IMR-90 (cell line): Measurements from ENCODE around the gene WDR45B. TPM values are rescaled to one million over a fixed set of nuclear protein-coding genes. Genes with fewer than 3 reads are reported as not detected.

ENCODE experiments used
- ATAC-seq: fragments of 200-7000 bp; cut with Tn5 transposase; 2 replicates; pipeline ENCODE4 v1.9.1; 2020; ENCODE audit warnings: low read depth, mild to moderate bottlenecking, moderate library complexity
- BruUV-seq: library from RNA; stranded (reverse); fragments of 400-500 nt; replicated peaks from 2 replicates; lab custom pipeline; 2021; lab: Mats Ljungman, UMichigan
- CTCF ChIA-PET: fragments of 300-600 bp; formaldehyde crosslinking; extraction: SDS; loops from one replicate; lab custom pipeline; 2021; ENCODE audit warnings: antibody characterized with exemption; lab: Yijun Ruan, JAX
- POLR2A ChIA-PET: fragments of 300-600 bp; sonication (Branson Sonifier 250); formaldehyde crosslinking; loops from one replicate; lab custom pipeline; 2022; ENCODE audit warnings: antibody characterized with exemption; ENCODE audit not compliant: unreplicated experiment; lab: Charles Lee
- DNase-seq: peaks from one replicate; pipeline ENCODE4 v3.0.0; 2013
- H2AFZ ChIP-seq: replicated peaks from 2 replicates; pipeline ENCODE3; 2013; ENCODE audit warnings: low read length, mild to moderate bottlenecking; ENCODE audit not compliant: poor library complexity
- H2AK5ac ChIP-seq: 2 replicates; pipeline ENCODE4 v1.6.1; 2013; ENCODE audit warnings: low read depth, low read length, inconsistent platforms
- H2AK9ac ChIP-seq: replicated peaks from 2 replicates; pipeline ENCODE3; 2013; ENCODE audit warnings: mild to moderate bottlenecking, low read depth, low read length, moderate library complexity; ENCODE audit not compliant: poor library complexity
- H2BK120ac ChIP-seq: 2 replicates; pipeline ENCODE4 v1.6.1; 2013; ENCODE audit warnings: low read depth, low read length, inconsistent platforms
- H2BK15ac ChIP-seq: 3 replicates; pipeline ENCODE4 v1.6.1; 2013; ENCODE audit warnings: low read depth, low read length, inconsistent platforms
- H2BK20ac ChIP-seq: 2 replicates; pipeline ENCODE4 v1.6.1; 2013; ENCODE audit warnings: low read depth, mild to moderate bottlenecking, inconsistent platforms, low read length, moderate library complexity
- H2BK5ac ChIP-seq: 2 replicates; pipeline ENCODE4 v1.6.1; 2013; ENCODE audit warnings: mild to moderate bottlenecking, low read depth, low read length, inconsistent platforms; ENCODE audit not compliant: poor library complexity, severe bottlenecking
- H3K14ac ChIP-seq: replicated peaks from 2 replicates; pipeline ENCODE4 v1.6.1; 2013; ENCODE audit warnings: low read depth, low read length, inconsistent platforms
- H3K18ac ChIP-seq: 2 replicates; pipeline ENCODE4 v1.6.1; 2013; ENCODE audit warnings: low read depth, low read length, control low read depth
- H3K23ac ChIP-seq: 2 replicates; pipeline ENCODE4 v1.6.1; 2013; ENCODE audit warnings: low read depth, low read length, inconsistent platforms
- H3K27ac ChIP-seq: 2 replicates; pipeline ENCODE4 v1.5.1; 2013; ENCODE audit warnings: mild to moderate bottlenecking, control low read depth, low read length; ENCODE audit not compliant: insufficient read depth
- H3K27me3 ChIP-seq: 2 replicates; pipeline ENCODE4 v1.6.1; 2013; ENCODE audit warnings: low read length; ENCODE audit not compliant: control insufficient read depth, insufficient read depth
- H3K36me3 ChIP-seq: 2 replicates; pipeline ENCODE4 v1.6.1; 2013; ENCODE audit warnings: low read length, mixed read lengths; ENCODE audit not compliant: control insufficient read depth, insufficient read depth
- H3K4ac ChIP-seq: 2 replicates; pipeline ENCODE4 v1.6.1; 2013; ENCODE audit warnings: low read depth, low read length, inconsistent platforms
- H3K4me1 ChIP-seq: 2 replicates; pipeline ENCODE4 v1.6.1; 2013; ENCODE audit warnings: low read length, mixed read lengths; ENCODE audit not compliant: control insufficient read depth, insufficient read depth
- H3K4me2 ChIP-seq: 2 replicates; pipeline ENCODE4 v1.6.1; 2013; ENCODE audit warnings: low read depth, mild to moderate bottlenecking, control low read depth, low read length, moderate library complexity
- H3K4me3 ChIP-seq: 2 replicates; pipeline ENCODE4 v1.5.1; 2013; ENCODE audit warnings: low read depth, mild to moderate bottlenecking, control low read depth, low read length, moderate library complexity; ENCODE audit not compliant: insufficient read depth
- H3K56ac ChIP-seq: 2 replicates; pipeline ENCODE4 v1.6.1; 2013; ENCODE audit warnings: low read length, inconsistent platforms; ENCODE audit not compliant: insufficient read depth; ENCODE audit errors: extremely low read depth
- H3K79me1 ChIP-seq, 2 experiments: 2 replicates each; pipeline ENCODE4 v1.6.1; 2013; ENCODE audit warnings: low read length in 2 of 2, inconsistent platforms in 1 of 2, low read depth in 1 of 2
- H3K9ac ChIP-seq: 2 replicates; pipeline ENCODE4 v1.6.1; 2013; ENCODE audit warnings: low read depth, low read length, control low read depth
- H3K9me1 ChIP-seq: 2 replicates; pipeline ENCODE4 v1.6.1; 2013; ENCODE audit warnings: low read length, inconsistent platforms; ENCODE audit not compliant: insufficient read depth
- H3K9me3 ChIP-seq: 2 replicates; pipeline ENCODE4 v1.6.1; 2013; ENCODE audit warnings: low read length; ENCODE audit not compliant: control insufficient read depth, insufficient read depth
- H4K20me1 ChIP-seq: 2 replicates; pipeline ENCODE4 v1.6.1; 2013; ENCODE audit warnings: low read length, inconsistent platforms; ENCODE audit not compliant: insufficient read depth
- H4K5ac ChIP-seq: 2 replicates; pipeline ENCODE4 v1.6.1; 2013; ENCODE audit warnings: mild to moderate bottlenecking, low read depth, low read length, control low read depth
- H4K8ac ChIP-seq, 2 experiments: 2 replicates each; pipeline ENCODE4 v1.6.1; 2013; ENCODE audit warnings: low read depth in 2 of 2, low read length in 2 of 2, control low read depth in 1 of 2, inconsistent platforms in 1 of 2
- H4K91ac ChIP-seq: 2 replicates; pipeline ENCODE4 v1.6.1; 2013; ENCODE audit warnings: low read depth, low read length, inconsistent platforms; ENCODE audit not compliant: insufficient read depth
- BHLHE40 ChIP-seq: fragments of 150-350 bp; IDR thresholded peaks from 2 replicates; pipeline ENCODE4 v1.6.1; 2016; ENCODE audit warnings: mild to moderate bottlenecking, low read depth, low read length
- CEBPB ChIP-seq: IDR thresholded peaks from 2 replicates; pipeline ENCODE4 v1.6.1; 2012; ENCODE audit warnings: low read depth, low read length, improper control_type of control experiment
- CHD1 ChIP-seq: IDR thresholded peaks from 2 replicates; pipeline ENCODE4 v1.6.1; 2012; ENCODE audit warnings: low read depth, low read length, improper control_type of control experiment
- FOS ChIP-seq: fragments of 150-350 bp; IDR thresholded peaks from 2 replicates; pipeline ENCODE4 v1.6.1; 2016; ENCODE audit warnings: low read depth, low read length
- MAFK ChIP-seq: IDR thresholded peaks from 2 replicates; pipeline ENCODE4 v1.6.1; 2012; ENCODE audit warnings: low read depth, low read length, improper control_type of control experiment
- MAZ ChIP-seq: IDR thresholded peaks from 2 replicates; pipeline ENCODE4 v1.6.1; 2012; ENCODE audit warnings: low read depth, mild to moderate bottlenecking, low read length, improper control_type of control experiment, moderate library complexity, borderline replicate concordance
- MXI1 ChIP-seq: IDR thresholded peaks from 2 replicates; pipeline ENCODE4 v1.6.1; 2012; ENCODE audit warnings: low read depth, mild to moderate bottlenecking, low read length, moderate library complexity, borderline replicate concordance
- NFE2L2 ChIP-seq: fragments of 150-350 bp; IDR thresholded peaks from 2 replicates; pipeline ENCODE4 v1.6.1; 2016; ENCODE audit warnings: low read depth, mild to moderate bottlenecking, low read length
- RAD21 ChIP-seq: IDR thresholded peaks from 2 replicates; pipeline ENCODE4 v1.6.1; 2012; ENCODE audit warnings: low read length, improper control_type of control experiment
- RCOR1 ChIP-seq: IDR thresholded peaks from 2 replicates; pipeline ENCODE4 v1.6.1; 2012; ENCODE audit warnings: mild to moderate bottlenecking, low read length, improper control_type of control experiment; ENCODE audit not compliant: insufficient replicate concordance
- RFX5 ChIP-seq: IDR thresholded peaks from 2 replicates; pipeline ENCODE4 v1.8.0; 2012; ENCODE audit warnings: low read depth, mild to moderate bottlenecking, low read length, moderate library complexity
- SMC3 ChIP-seq: fragments of 150-350 bp; IDR thresholded peaks from 2 replicates; pipeline ENCODE4 v1.6.1; 2016; ENCODE audit warnings: low read depth, mild to moderate bottlenecking, antibody characterized with exemption, low read length, moderate library complexity
- WGBS, 2 experiments: methylation state at CpG; one replicate each; pipeline versions ENCODE4 v1.1.5 to v1.1.7; 2013; ENCODE audit warnings: missing lambda C conversion rate in 2 of 2; ENCODE audit not compliant: insufficient read length in 1 of 2; ENCODE audit errors: extremely low coverage in 2 of 2; 5-methylcytosine and 5-hydroxymethylcytosine counted together
- dilution Hi-C: fragments of 300-500 bp; cut with HindIII; formaldehyde crosslinking; loops from one replicate; pipeline ENCODE4 v1.14.3; 2018; ENCODE audit warnings: low sequenced_read_pairs; ENCODE audit not compliant: unreplicated experiment
- in situ Hi-C: fragments of 300-500 bp; cut with MboI; formaldehyde crosslinking; loops from 3 replicates; pipeline ENCODE4 v1.14.3; 2019; ENCODE audit warnings: low sequenced_read_pairs, inconsistent platforms, mixed read lengths
- intact Hi-C: fragments of 100-400 bp; cut with micrococcal nuclease; formaldehyde crosslinking; loops from 2 replicates; pipeline ENCODE4 v1.10.0; 2022
- polyA plus RNA-seq, 3 experiments: library from polyadenylated mRNA; depleted of rRNA; stranded (reverse); fragments of >200 nt; gene quantifications; 2 replicates each; pipeline ENCODE4 v1.2.3, GENCODE V29; 2012; ENCODE audit warnings: low replicate concordance in 1 of 3
- total RNA-seq: library from RNA; depleted of rRNA; stranded (reverse); fragments of >200 nt; gene quantifications from 2 replicates; pipeline ENCODE4 v1.2.3, GENCODE V29; 2012
- TF ChIP-seq, protein P1 (sequence below): fragments of 150-350 bp; IDR thresholded peaks from 2 replicates; pipeline ENCODE4 v1.6.1; 2016; ENCODE audit warnings: low read depth, mild to moderate bottlenecking, low read length, moderate library complexity, borderline replicate concordance

The WDR45B gene
- total and polyA plus RNA-seq, 2 of the 4 experiments (the other 2 are of a cell fraction) = 98.2 to 110 TPM

DNA sequence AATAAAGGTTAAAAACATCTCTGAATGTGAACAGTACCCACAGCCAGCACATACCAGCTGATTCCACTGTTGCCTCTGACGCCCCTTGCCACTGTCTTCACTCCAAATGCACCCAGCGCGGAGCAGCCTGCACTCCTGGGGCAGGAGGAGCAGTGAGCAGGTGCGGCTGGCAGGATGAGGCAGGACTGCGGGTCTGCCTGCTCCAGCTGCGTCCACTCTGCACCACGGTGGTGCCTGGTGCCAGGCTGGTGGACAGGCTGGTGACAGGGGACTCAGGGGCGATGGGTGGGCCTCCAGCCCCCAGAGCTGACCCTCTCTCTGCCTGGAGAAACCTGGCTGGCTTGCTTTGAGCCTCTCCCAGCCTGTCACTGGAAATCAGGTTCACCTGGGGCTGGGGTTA is 40.8 kb upstream of the WDR45B start:
- H4K5ac ChIP-seq = no peak overlapping the region
- H4K20me1 ChIP-seq = no peaks in the 10 kb centered on the region; the same call in 1 of the 2 replicates
- no peak overlapping the region for H3K18ac ChIP-seq
- H3K79me1 ChIP-seq = peaks cover 0 to under 1% of the 10 kb centered on the region in 2 experiments; a peak in 1 of 4 replicates
- ATAC-seq = no peak
- DNase-seq = no peak
- no peak overlapping the region for H3K4me2 ChIP-seq
- dilution Hi-C loops = no loop called here
- H3K4ac ChIP-seq = no peak overlapping the region
- H3K27ac ChIP-seq = no peak overlapping the region
- no peak overlapping the region for H4K91ac ChIP-seq
- no peak overlapping the region for H2BK120ac ChIP-seq
- H2BK20ac ChIP-seq = no peak overlapping the region
- H2AFZ ChIP-seq = no peak overlapping the region
- H3K4me1 ChIP-seq = no peaks in the 10 kb centered on the region
- no peak overlapping the region for H4K8ac ChIP-seq
- H2AK5ac ChIP-seq = no peak overlapping the region
- intact Hi-C loops = no loop called here
- no peak overlapping the region for H3K23ac ChIP-seq
- POLR2A ChIA-PET = no interaction called here
- H3K14ac ChIP-seq = no peak overlapping the region
- H3K4me3 ChIP-seq = no peak overlapping the region
- H3K9me3 ChIP-seq = no peaks in the 10 kb centered on the region; the same call in 1 of the 2 replicates
- H2BK15ac ChIP-seq = no peak overlapping the region
- no peak overlapping the region for H2AK9ac ChIP-seq
- CTCF ChIA-PET = no interaction called here
- in situ Hi-C loops = no loop called here
- H3K27me3 ChIP-seq = no peaks in the 10 kb centered on the region
- no peak for TF ChIP-seq NFE2L2
- no peak for TF ChIP-seq CHD1
- TF ChIP-seq RCOR1 = no peak
- no peak for TF ChIP-seq RFX5
- no peak for TF ChIP-seq BHLHE40
- no peak for TF ChIP-seq MXI1
- no peak for TF ChIP-seq MAZ
- TF ChIP-seq, protein P1, sequence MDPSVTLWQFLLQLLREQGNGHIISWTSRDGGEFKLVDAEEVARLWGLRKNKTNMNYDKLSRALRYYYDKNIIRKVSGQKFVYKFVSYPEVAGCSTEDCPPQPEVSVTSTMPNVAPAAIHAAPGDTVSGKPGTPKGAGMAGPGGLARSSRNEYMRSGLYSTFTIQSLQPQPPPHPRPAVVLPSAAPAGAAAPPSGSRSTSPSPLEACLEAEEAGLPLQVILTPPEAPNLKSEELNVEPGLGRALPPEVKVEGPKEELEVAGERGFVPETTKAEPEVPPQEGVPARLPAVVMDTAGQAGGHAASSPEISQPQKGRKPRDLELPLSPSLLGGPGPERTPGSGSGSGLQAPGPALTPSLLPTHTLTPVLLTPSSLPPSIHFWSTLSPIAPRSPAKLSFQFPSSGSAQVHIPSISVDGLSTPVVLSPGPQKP = no peak
- TF ChIP-seq MAFK = no peak
- TF ChIP-seq SMC3 = no peak
- no peak for TF ChIP-seq RAD21
- no peak for TF ChIP-seq CEBPB
- TF ChIP-seq FOS = no peak
- BruUV-seq = no TSS peak
- no peak overlapping the region for H3K56ac ChIP-seq
- no peak overlapping the region for H2BK5ac ChIP-seq
- no CpG with 5 or more reads among the region's 8 CpGs for WGBS, 2 experiments
- H3K9ac ChIP-seq = no peak overlapping the region
- no peaks in the 10 kb centered on the region for H3K9me1 ChIP-seq
- H3K36me3 ChIP-seq = no peaks in the 10 kb centered on the region; the same call in 1 of the 2 replicates
